Measurements from ENCODE around the gene EIF2AK3. TPM values are rescaled to one million over a fixed set of nuclear protein-coding genes. Genes with fewer than 3 reads are reported as not detected.
"Not testable (repeated sequence)": the region's sequence is repeated elsewhere in the genome, so short reads cannot be mapped to it uniquely, and the experiment has no call there.

The EIF2AK3 gene
- total RNA-seq, 2 experiments from 2014 or later = 17.0 to 29.8 TPM

GRCh38 chr2:88656690-88657089, 29.4 kb upstream of the EIF2AK3 start:
- ATAC-seq (no peak), DNase-seq (no peak)
- Mint-ChIP-seq H3K4me1 (no peaks in the 10 kb centered on the region), H3K36me3 (no peaks in the 10 kb centered on the region), H3K27me3 (no peaks in the 10 kb centered on the region), H3K9me3 (ENCODE audit: low read depth) (no peaks in the 10 kb centered on the region), H3K4me3 (no peak overlapping the region), H3K27ac (no peak overlapping the region)
- CTCF ChIA-PET = interaction anchor here (1.7 to 1.8 kb wide), 2 partner anchors 11 to 15 kb away, joined by 5 to 7 read pairs; no protein-coding TSS in a partner anchor

- CTCF ChIA-PET = interaction anchor here (1.0 kb wide), 2 partner anchors 15 to 21 kb away, joined by 3 read pairs; no protein-coding TSS in a partner anchor
- H3K27ac Mint-ChIP-seq = no peak overlapping the region
- H3K27me3 Mint-ChIP-seq = no peaks in the 10 kb centered on the region
- no peaks in the 10 kb centered on the region for H3K4me1 Mint-ChIP-seq
- ATAC-seq (no peak), DNase-seq (no peak)
- no peaks in the 10 kb centered on the region for H3K9me3 Mint-ChIP-seq (ENCODE audit: low read depth)
- H3K36me3 Mint-ChIP-seq = no peaks in the 10 kb centered on the region
- no peak overlapping the region for H3K4me3 Mint-ChIP-seq
These were observed 27.4 kb upstream of the EIF2AK3 start for GRCh38 chr2:88654714-88655113.

GRCh38 chr2:88651646-88652045, 24.4 kb upstream of the EIF2AK3 start:
- CTCF ChIA-PET = interaction anchor here (0.8 to 1.5 kb wide), 2 partner anchors 20 to 24 kb away, joined by 3 to 4 read pairs; no protein-coding TSS in a partner anchor
- Mint-ChIP-seq H3K27me3 (no peaks in the 10 kb centered on the region), H3K27ac (no peak overlapping the region)

GRCh38 chr2:88645291-88645882, 18.1 kb upstream of the EIF2AK3 start:
- CTCF ChIA-PET = interaction anchor here (1.2 to 1.9 kb wide), 2 partner anchors 12 to 14 kb away, joined by 3 to 7 read pairs; no protein-coding TSS in a partner anchor
- ATAC-seq; H3K4me3 Mint-ChIP-seq; H3K9me3 Mint-ChIP-seq (ENCODE audit: low read depth); DNase-seq: not testable (repeated sequence)
- Mint-ChIP-seq H3K27me3 (peaks cover 18% of the 10 kb centered on the region), H3K27ac (peak overlapping the region; percentile 8), H3K36me3 (peaks cover 17% of the 10 kb centered on the region), H3K4me1 (peaks cover 41% of the 10 kb centered on the region)

More at GRCh38 chr2:88651646-88652045, 24.4 kb upstream of the EIF2AK3 start:
- H3K4me3 Mint-ChIP-seq = no peak overlapping the region
- H3K4me1 Mint-ChIP-seq = no peaks in the 10 kb centered on the region
- H3K36me3 Mint-ChIP-seq = no peaks in the 10 kb centered on the region
- DNase-seq (peak; percentile 11), ATAC-seq (no peak)
- no peaks in the 10 kb centered on the region for H3K9me3 Mint-ChIP-seq (ENCODE audit: low read depth)

GRCh38 chr2:88642278-88642677, 15.0 kb upstream of the EIF2AK3 start:
- CTCF ChIA-PET = interaction anchor here (1.9 kb wide), 1 partner anchor 17 kb away, joined by 5 read pairs; no protein-coding TSS in a partner anchor
- Mint-ChIP-seq H3K9me3 (ENCODE audit: low read depth) (peaks cover 3% of the 10 kb centered on the region), H3K27ac (no peak overlapping the region), H3K36me3 (peaks cover 32% of the 10 kb centered on the region), H3K4me3 (no peak overlapping the region), H3K4me1 (peaks cover 71% of the 10 kb centered on the region), H3K27me3 (peaks cover 18% of the 10 kb centered on the region)
- ATAC-seq (no peak), DNase-seq (no peak)

GRCh38 chr2:88641330-88641729, 14.1 kb upstream of the EIF2AK3 start:
- CTCF ChIA-PET = interaction anchor here (1.0 to 1.9 kb wide), 2 partner anchors 18 to 28 kb away, joined by 4 to 5 read pairs; no protein-coding TSS in a partner anchor
- Mint-ChIP-seq H3K27ac (no peak overlapping the region), H3K9me3 (ENCODE audit: low read depth) (peaks cover 3% of the 10 kb centered on the region), H3K36me3 (peaks cover 32% of the 10 kb centered on the region), H3K4me1 (peaks cover 78% of the 10 kb centered on the region), H3K27me3 (peaks cover 18% of the 10 kb centered on the region), H3K4me3 (no peak overlapping the region)
- ATAC-seq (no peak), DNase-seq (no peak)

- CTCF ChIA-PET = interaction anchor here (1.1 kb wide), 1 partner anchor 32 kb away, joined by 6 read pairs; no protein-coding TSS in a partner anchor
- peaks cover 75% of the 10 kb centered on the region for H3K4me1 Mint-ChIP-seq
- H3K27me3 Mint-ChIP-seq = peaks cover 6% of the 10 kb centered on the region
- peaks cover 3% of the 10 kb centered on the region for H3K9me3 Mint-ChIP-seq (ENCODE audit: low read depth)
- H3K36me3 Mint-ChIP-seq = peaks cover 32% of the 10 kb centered on the region
- H3K27ac Mint-ChIP-seq = peak overlapping the region; percentile 56
- H3K4me3 Mint-ChIP-seq = no peak overlapping the region
- no peak for DNase-seq
- no peak for ATAC-seq
These were observed 12.6 kb upstream of the EIF2AK3 start for GRCh38 chr2:88639865-88640264.

GRCh38 chr2:88638743-88639142, 11.5 kb upstream of the EIF2AK3 start:
- DNase-seq = peak; percentile 69
- ATAC-seq = peak; percentile 74
- H3K27me3 Mint-ChIP-seq = no peaks in the 10 kb centered on the region
- H3K9me3 Mint-ChIP-seq (ENCODE audit: low read depth) = peaks cover 3% of the 10 kb centered on the region
- peaks cover 27% of the 10 kb centered on the region for H3K36me3 Mint-ChIP-seq
- peak overlapping the region; percentile 46 for H3K4me3 Mint-ChIP-seq
- peak overlapping the region; percentile 70 for H3K27ac Mint-ChIP-seq
- CTCF ChIA-PET = interaction anchor here (1.1 to 1.6 kb wide), 2 partner anchors 10 to 31 kb away, joined by 4 to 6 read pairs; no protein-coding TSS in a partner anchor
- peaks cover 67% of the 10 kb centered on the region for H3K4me1 Mint-ChIP-seq

- Mint-ChIP-seq H3K4me3 (peak overlapping the region; percentile 6), H3K36me3 (peaks cover 26% of the 10 kb centered on the region), H3K27ac (peak overlapping the region; percentile 70), H3K27me3 (no peaks in the 10 kb centered on the region), H3K9me3 (ENCODE audit: low read depth) (peaks cover 2% of the 10 kb centered on the region), H3K4me1 (peaks cover 66% of the 10 kb centered on the region)
- DNase-seq (no peak), ATAC-seq (no peak)
- CTCF ChIA-PET = interaction anchor here (1.1 to 1.6 kb wide), 2 partner anchors 10 to 31 kb away, joined by 4 to 6 read pairs; no protein-coding TSS in a partner anchor
These were observed 10.9 kb upstream of the EIF2AK3 start for GRCh38 chr2:88638123-88638650.

GRCh38 chr2:88637464-88637863, 10.2 kb upstream of the EIF2AK3 start:
- H3K27me3 Mint-ChIP-seq = no peaks in the 10 kb centered on the region
- peaks cover 20% of the 10 kb centered on the region for H3K36me3 Mint-ChIP-seq
- H3K4me3 Mint-ChIP-seq = no peak overlapping the region
- ATAC-seq (no peak), DNase-seq (no peak)
- CTCF ChIA-PET = interaction anchor here (1.1 to 1.6 kb wide), 2 partner anchors 9 to 32 kb away, joined by 4 to 6 read pairs; no protein-coding TSS in a partner anchor
- no peaks in the 10 kb centered on the region for H3K9me3 Mint-ChIP-seq (ENCODE audit: low read depth)
- H3K27ac Mint-ChIP-seq = no peak overlapping the region
- peaks cover 60% of the 10 kb centered on the region for H3K4me1 Mint-ChIP-seq

- ATAC-seq = no peak
- Mint-ChIP-seq H3K9me3 (ENCODE audit: low read depth) (no peaks in the 10 kb centered on the region), H3K4me1 (peaks cover 48% of the 10 kb centered on the region), H3K4me3 (no peak overlapping the region), H3K27ac (no peak overlapping the region), H3K36me3 (peaks cover 17% of the 10 kb centered on the region), H3K27me3 (no peaks in the 10 kb centered on the region)
- CTCF ChIA-PET = no interaction called here
- no peak for DNase-seq
These were observed 8.8 kb upstream of the EIF2AK3 start for GRCh38 chr2:88636026-88636425.

- Mint-ChIP-seq H3K4me1 (peaks cover 27% of the 10 kb centered on the region), H3K9me3 (ENCODE audit: low read depth) (no peaks in the 10 kb centered on the region), H3K36me3 (peaks cover 2% of the 10 kb centered on the region), H3K27me3 (no peaks in the 10 kb centered on the region), H3K4me3 (no peak overlapping the region), H3K27ac (no peak overlapping the region)
- CTCF ChIA-PET = interaction anchor here (1.0 to 1.9 kb wide), 3 partner anchors 37 to 59 kb away, joined by 3 to 8 read pairs (median 7); partner anchors contain the start of gene RPIA
- ATAC-seq (no peak), DNase-seq (no peak)
These were observed 5.3 kb upstream of the EIF2AK3 start for GRCh38 chr2:88632569-88632968.

GRCh38 chr2:88628571-88628939, 1.3 kb upstream of the EIF2AK3 start:
- DNase-seq (no peak), ATAC-seq (no peak)
- no peaks in the 10 kb centered on the region for H3K9me3 Mint-ChIP-seq (ENCODE audit: low read depth)
- no peak overlapping the region for H3K27ac Mint-ChIP-seq
- no peaks in the 10 kb centered on the region for H3K27me3 Mint-ChIP-seq
- CTCF ChIA-PET = interaction anchor here (1.0 to 2.4 kb wide), 5 partner anchors 9 to 43 kb away, joined by 3 to 12 read pairs (median 4); no protein-coding TSS in a partner anchor
- no peak overlapping the region for H3K4me3 Mint-ChIP-seq
- peaks cover 2% of the 10 kb centered on the region for H3K36me3 Mint-ChIP-seq
- H3K4me1 Mint-ChIP-seq = peaks cover 18% of the 10 kb centered on the region
